HG03097 (cell line): ENCODE data around the gene C12orf57.
A peak's percentile ranks its signal among the peaks of the same experiment; 100 is the strongest.
"Not testable (repeated sequence)": the region's sequence is repeated elsewhere in the genome, so short reads cannot be mapped to it uniquely, and the experiment has no call there.

Experiments used
- ATAC-seq: cut with Tn5 transposase; IDR thresholded peaks from one replicate; pipeline ENCODE4 v1.9.1; 2021; ENCODE audit not compliant: unreplicated experiment, low FRiP score

C12orf57 gene

GRCh38 chr12:6943722-6944380, at the start of gene C12orf57, which contains the start of gene RNU7-1:
Gene C12orf57 (plus strand): TSS chr12:6944022. CDS start chr12:6944122, 100 bp downstream.
Gene RNU7-1 (plus strand): TSS chr12:6943816.
- peak; percentile 35 for ATAC-seq

GRCh38 chr12:6894321-6894720, 49.5 kb upstream of the C12orf57 start:
- no peak for ATAC-seq

- ATAC-seq: no peak
These were observed 46.9 kb upstream of the C12orf57 start for GRCh38 chr12:6896846-6897435.

- ATAC-seq: no peak
These were observed 44.4 kb upstream of the C12orf57 start for GRCh38 chr12:6899427-6899826.

- ATAC-seq: no peak
These were observed 43.8 kb upstream of the C12orf57 start for GRCh38 chr12:6899837-6900519.

- ATAC-seq: no peak
These were observed 41.4 kb upstream of the C12orf57 start for GRCh38 chr12:6902448-6902847.

GRCh38 chr12:6903722-6904121, 40.1 kb upstream of the C12orf57 start:
- no peak for ATAC-seq

- peak; percentile 69 for ATAC-seq
These were observed 39.2 kb upstream of the C12orf57 start, which contains the start of gene LRRC23 for GRCh38 chr12:6904280-6905276. Gene LRRC23 (plus strand): TSS chr12:6904822. CDS start chr12:6905634, 812 bp downstream.

GRCh38 chr12:6905414-6906040, 38.3 kb upstream of the C12orf57 start:
- ATAC-seq: no peak

GRCh38 chr12:6908141-6908540, 35.7 kb upstream of the C12orf57 start:
- not testable (repeated sequence) for ATAC-seq

- no peak for ATAC-seq
These were observed 34.2 kb upstream of the C12orf57 start for GRCh38 chr12:6909421-6910145.

- ATAC-seq: no peak
These were observed 31.5 kb upstream of the C12orf57 start for GRCh38 chr12:6912164-6912935.

GRCh38 chr12:6914246-6914946, 29.4 kb upstream of the C12orf57 start, which contains the start of gene ENO2:
Gene ENO2 (plus strand): TSS chr12:6914580. CDS start chr12:6915833, 1,253 bp downstream.
- ATAC-seq: peak; percentile 51

GRCh38 chr12:6914947-6915788, 28.7 kb upstream of the C12orf57 start:
- no peak for ATAC-seq

GRCh38 chr12:6915789-6916285, 28.0 kb upstream of the C12orf57 start:
- ATAC-seq: no peak

- no peak for ATAC-seq
These were observed 27.2 kb upstream of the C12orf57 start for GRCh38 chr12:6916426-6917200.
